Measurements from ENCODE around the gene BAHCC1.

The BAHCC1 gene

GRCh38 chr17:81418710-81419318, 23.6 kb downstream of the BAHCC1 start:
- Histone ChIP-seq H3K4me2 (no peak overlapping the region), H3K36me3 (ENCODE audit: insufficient read depth) (no peaks in the 10 kb centered on the region), H3K9ac (no peak overlapping the region), H4K20me1 (ENCODE audit: insufficient read depth) (no peaks in the 10 kb centered on the region), H2AFZ (ENCODE audit: low read depth) (no peak overlapping the region), H3K4me1 (ENCODE audit: low read depth, poor library complexity, severe bottlenecking) (no peaks in the 10 kb centered on the region), H3K79me2 (ENCODE audit: insufficient read depth, low read depth) (no peaks in the 10 kb centered on the region), H3K27ac (no peak overlapping the region), H3K27me3 (ENCODE audit: insufficient read depth, low read depth) (peaks cover 96% of the 10 kb centered on the region), H3K4me3 (IDR thresholded peaks at IDR 0.05; ENCODE audit: insufficient read depth, low read depth, low read length) (no peak overlapping the region)
- TF ChIP-seq CTCF (conservative IDR thresholded peaks at IDR 0.05; ENCODE audit: low read depth, low read length): no peak

- H3K4me3 ChIP-seq (IDR thresholded peaks at IDR 0.05; ENCODE audit: insufficient read depth, low read depth, low read length): no peak overlapping the region
- H3K4me2 ChIP-seq: no peak overlapping the region
- H4K20me1 ChIP-seq (ENCODE audit: insufficient read depth): no peaks in the 10 kb centered on the region
- peaks cover 96% of the 10 kb centered on the region for H3K27me3 ChIP-seq (ENCODE audit: insufficient read depth, low read depth)
- no peak overlapping the region; the same call in 1 of the 2 replicates for H2AFZ ChIP-seq (ENCODE audit: low read depth)
- no peak overlapping the region for H3K27ac ChIP-seq
- no peaks in the 10 kb centered on the region for H3K4me1 ChIP-seq (ENCODE audit: low read depth, poor library complexity, severe bottlenecking)
- no peak overlapping the region for H3K9ac ChIP-seq
- no peak for TF ChIP-seq CTCF (conservative IDR thresholded peaks at IDR 0.05; ENCODE audit: low read depth, low read length)
- no peaks in the 10 kb centered on the region for H3K36me3 ChIP-seq (ENCODE audit: insufficient read depth)
- H3K79me2 ChIP-seq (ENCODE audit: insufficient read depth, low read depth): no peaks in the 10 kb centered on the region
Observed at GRCh38 chr17:81419319-81419885, 24.1 kb downstream of the BAHCC1 start.

- H2AFZ ChIP-seq (ENCODE audit: low read depth): no peak overlapping the region
- no peaks in the 10 kb centered on the region for H4K20me1 ChIP-seq (ENCODE audit: insufficient read depth)
- no peak overlapping the region for H3K4me2 ChIP-seq
- no peaks in the 10 kb centered on the region for H3K4me1 ChIP-seq (ENCODE audit: low read depth, poor library complexity, severe bottlenecking)
- no peak overlapping the region for H3K4me3 ChIP-seq (IDR thresholded peaks at IDR 0.05; ENCODE audit: insufficient read depth, low read depth, low read length)
- H3K79me2 ChIP-seq (ENCODE audit: insufficient read depth, low read depth): no peaks in the 10 kb centered on the region
- H3K9ac ChIP-seq: no peak overlapping the region
- H3K36me3 ChIP-seq (ENCODE audit: insufficient read depth): no peaks in the 10 kb centered on the region
- no peak overlapping the region for H3K27ac ChIP-seq
- H3K27me3 ChIP-seq (ENCODE audit: insufficient read depth, low read depth): peaks cover 90% of the 10 kb centered on the region
- no peak for TF ChIP-seq CTCF (conservative IDR thresholded peaks at IDR 0.05; ENCODE audit: low read depth, low read length)
Observed at GRCh38 chr17:81419886-81420768, 24.9 kb downstream of the BAHCC1 start.

- Histone ChIP-seq H4K20me1 (ENCODE audit: insufficient read depth) (no peaks in the 10 kb centered on the region), H3K79me2 (ENCODE audit: insufficient read depth, low read depth) (no peaks in the 10 kb centered on the region), H3K27me3 (ENCODE audit: insufficient read depth, low read depth) (peaks cover 82% of the 10 kb centered on the region), H3K4me1 (ENCODE audit: low read depth, poor library complexity, severe bottlenecking) (no peaks in the 10 kb centered on the region), H3K36me3 (ENCODE audit: insufficient read depth) (no peaks in the 10 kb centered on the region), H3K4me3 (IDR thresholded peaks at IDR 0.05; ENCODE audit: insufficient read depth, low read depth, low read length) (no peak overlapping the region), H2AFZ (ENCODE audit: low read depth) (no peak overlapping the region), H3K9ac (no peak overlapping the region), H3K27ac (no peak overlapping the region), H3K4me2 (no peak overlapping the region)
- no peak for TF ChIP-seq CTCF (conservative IDR thresholded peaks at IDR 0.05; ENCODE audit: low read depth, low read length)
Observed at GRCh38 chr17:81420769-81421462, 25.7 kb downstream of the BAHCC1 start.
